Measurements from ENCODE around the gene MCHR2. TPM values are rescaled to one million over a fixed set of nuclear protein-coding genes. Genes with fewer than 3 reads are reported as not detected.
A peak's percentile ranks its signal among the peaks of the same experiment; 100 is the strongest.

Gene MCHR2
- polyA plus RNA-seq, 3 donors, result not detected

DNA sequence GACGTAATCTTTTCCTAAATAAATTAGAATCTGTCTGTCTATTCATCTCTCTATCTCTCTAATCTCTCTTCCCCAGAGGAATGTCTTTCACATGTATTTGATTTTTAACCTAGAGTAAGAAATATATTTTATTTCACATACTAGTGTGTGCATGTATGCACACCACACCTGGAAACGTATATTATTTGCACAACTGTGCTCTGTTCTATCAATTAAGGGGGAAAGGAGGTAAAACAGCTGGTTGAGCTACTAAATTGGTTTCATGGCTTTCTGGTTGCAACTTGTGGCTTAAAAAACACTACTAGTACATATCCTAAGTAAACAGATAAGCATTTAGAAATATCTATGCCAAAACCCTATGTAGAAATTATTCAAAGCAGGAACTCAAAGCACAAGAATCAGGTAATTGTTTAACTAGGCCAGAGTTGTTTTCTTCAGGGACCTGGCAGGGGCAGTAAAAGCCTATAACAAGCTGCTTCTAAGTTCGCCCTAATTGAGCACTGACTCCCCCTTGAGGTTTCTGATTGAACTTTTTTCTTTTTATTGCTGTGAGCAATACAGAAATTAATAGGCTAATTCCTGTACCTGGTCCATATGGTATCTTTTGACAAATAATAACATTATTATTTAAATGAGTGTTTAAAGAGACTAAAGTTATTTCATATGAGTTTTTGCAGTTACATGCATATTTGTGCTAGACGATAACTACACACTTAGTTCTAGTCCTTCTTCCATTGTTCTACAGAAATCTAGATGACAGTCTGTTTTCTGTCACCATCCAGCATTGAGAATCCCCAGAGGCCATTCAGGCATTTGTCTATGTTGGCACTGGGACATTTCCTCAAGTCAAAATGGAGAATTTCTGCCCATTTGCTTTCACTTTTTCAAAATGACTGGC is 88.6 kb downstream of the MCHR2 start:
- DNase-seq (ENCODE audit: low read depth in 3 of 3, low spot score in 2 of 3), result peak in 2 of 3 donors; percentile 2 to 16

DNA sequence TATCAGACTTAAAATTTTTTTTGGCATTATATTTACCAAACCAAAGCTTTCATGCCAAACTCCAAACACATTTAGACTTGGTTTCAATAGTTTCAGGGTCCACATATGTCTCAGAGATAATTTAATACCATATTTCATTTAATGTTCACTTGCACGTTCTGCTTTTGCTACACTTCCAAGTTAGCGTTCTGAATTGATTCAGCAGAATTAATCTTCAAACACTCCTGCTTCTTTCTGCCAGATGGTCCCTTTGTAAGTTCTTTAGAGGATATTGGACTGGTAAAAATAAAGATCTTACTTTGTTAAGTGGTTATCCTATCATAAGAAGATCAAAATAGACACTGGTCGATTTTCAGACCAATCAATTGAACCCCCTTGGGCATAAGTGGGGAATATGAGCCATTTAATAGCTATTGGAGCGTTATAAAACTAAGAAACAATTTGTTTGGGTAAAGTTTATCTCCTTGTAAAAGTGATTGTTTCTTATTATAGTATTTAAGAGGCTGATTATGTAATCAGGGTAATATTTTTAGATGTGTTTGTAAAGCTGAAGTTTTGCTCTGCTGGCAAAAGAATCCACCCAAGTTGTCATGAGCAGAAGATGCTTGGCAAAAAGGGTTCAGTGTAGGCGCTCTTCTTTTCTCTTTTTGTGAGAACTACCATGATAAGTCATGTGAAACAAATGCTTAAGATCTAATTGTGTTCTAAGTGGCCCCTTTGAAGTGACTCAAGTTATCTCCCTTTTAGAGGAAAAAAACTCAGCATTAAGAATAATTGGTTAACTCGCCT is 92.2 kb downstream of the MCHR2 start:
- no peak for DNase-seq (ENCODE audit: low read depth in 3 of 3, low spot score in 2 of 3)

DNA sequence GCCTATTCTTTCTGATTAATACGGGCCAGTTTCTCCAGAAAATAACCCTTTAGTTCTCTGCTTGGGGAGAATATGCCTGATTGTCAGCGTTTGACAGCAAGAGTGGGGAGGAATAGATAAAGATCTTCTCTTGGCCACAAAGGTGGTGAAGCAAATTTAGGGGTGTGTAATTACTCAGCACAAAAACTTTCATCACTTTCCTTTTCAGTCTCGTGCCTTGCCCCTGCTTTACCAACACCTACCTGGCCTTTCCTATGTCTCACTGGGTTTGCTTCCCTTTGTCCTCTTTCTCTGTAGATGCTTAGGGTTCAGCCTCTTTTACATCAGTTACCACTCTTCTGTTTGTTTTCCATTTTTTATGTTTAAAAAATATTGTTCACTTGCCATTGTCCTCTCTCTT is 99.2 kb downstream of the MCHR2 start:
- no peak for DNase-seq (ENCODE audit: low read depth in 3 of 3, low spot score in 2 of 3)

DNA sequence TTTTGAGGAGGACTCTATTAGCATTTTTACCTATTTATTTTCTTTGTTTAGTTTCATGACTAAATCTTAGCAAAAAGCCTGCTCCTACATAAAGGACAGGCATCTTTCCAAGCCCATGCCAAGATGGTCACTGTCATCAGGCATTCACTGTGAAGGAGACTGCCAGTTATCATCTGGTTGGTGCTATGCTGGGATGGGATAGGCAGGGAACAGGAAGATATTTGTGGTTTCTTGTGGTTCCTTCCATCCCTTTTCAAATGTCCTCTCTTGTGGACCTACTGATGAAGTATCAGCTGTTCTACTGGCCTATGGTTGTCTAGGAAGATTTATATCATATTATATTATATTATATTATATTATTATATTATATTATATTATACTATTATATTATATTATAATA is 107.0 kb downstream of the MCHR2 start:
- no peak for DNase-seq (ENCODE audit: low read depth in 3 of 3, low spot score in 2 of 3)

DNA sequence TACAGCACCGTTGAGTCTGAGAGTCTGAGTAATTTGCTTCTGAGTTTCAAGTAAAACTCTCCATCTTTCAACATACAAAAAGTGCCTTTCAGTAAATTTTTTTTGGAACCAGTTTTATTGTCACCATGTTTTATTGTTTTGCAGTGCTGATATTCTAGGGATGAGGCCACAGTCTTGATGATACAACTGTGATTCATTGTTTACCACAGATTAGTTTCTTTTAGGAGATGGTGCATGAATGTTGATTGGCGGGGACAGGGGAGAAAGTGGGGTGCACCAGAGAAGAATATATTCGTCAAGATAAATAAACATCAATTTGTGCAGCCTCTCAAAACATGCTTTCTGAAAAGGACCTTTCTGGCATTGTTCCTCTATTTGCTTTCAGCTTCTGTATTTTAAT is 109.0 kb downstream of the MCHR2 start:
- no peak for DNase-seq (ENCODE audit: low read depth in 3 of 3, low spot score in 2 of 3)

DNA sequence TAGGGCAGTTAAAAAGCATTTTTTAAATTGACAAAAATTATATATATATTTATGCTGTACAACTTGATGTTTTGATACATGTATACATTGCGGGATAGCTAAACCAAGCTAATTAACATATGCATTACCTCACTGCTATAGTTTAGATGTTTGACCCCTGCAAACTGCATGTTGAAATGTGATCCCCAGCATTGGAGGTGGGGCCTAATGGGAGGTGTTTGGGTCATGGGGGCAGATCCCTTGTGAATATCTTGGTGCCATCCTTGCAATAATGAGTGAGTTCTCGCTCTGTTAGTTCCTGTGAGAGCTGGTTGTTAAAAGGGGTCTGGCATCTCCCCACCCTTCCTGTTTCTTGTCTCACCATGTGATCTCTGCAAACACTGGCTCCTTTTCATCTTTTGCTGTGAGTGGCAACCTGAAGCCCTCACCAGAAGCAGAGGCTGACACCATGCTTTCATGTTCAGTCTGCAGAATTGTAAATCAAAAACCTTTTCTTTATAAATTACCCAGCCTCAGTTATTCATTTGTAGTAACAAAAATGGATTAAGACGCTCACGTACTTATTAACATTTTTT is 111.8 kb downstream of the MCHR2 start:
- no peak for DNase-seq (ENCODE audit: low read depth in 3 of 3, low spot score in 2 of 3)

DNA sequence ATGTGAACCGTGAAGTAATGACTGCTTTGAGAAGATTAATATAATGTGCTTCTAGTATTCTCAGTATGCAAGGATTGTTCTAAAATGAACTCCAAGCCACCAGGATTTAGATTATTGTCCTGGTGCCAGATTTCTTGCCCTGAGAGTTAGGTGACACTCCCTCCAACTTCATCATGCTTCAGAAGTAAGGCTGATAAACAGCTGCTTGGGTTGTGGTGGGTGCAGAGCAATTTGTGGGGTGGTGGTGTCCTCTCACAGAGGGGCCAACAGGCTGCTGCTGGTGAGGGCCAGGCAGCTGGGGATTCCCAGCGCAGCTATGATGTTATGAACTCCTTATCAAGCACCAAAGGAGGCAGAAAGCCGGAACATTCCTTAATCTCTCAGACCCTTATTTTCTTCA is 114.6 kb downstream of the MCHR2 start:
- DNase-seq (ENCODE audit: low read depth in 3 of 3, low spot score in 2 of 3), result no peak

DNA sequence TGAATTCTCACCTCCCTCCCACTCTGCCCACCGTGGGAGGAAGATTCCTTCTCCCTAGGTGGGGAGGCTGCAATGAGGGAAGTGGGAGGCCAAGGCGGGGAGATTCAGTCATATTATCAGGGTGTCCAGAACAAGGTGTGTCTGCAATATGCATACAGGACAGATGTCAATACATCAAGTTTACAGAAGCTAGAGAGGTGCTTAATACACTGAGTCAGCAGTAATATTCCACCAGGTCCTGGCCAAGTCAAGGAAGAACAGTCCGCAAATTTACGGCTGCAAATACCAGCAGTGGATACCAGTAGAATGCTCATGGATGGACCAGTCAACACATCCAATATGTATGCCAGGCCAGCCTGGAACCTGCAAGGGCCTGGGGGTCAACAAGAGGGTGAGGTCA is 119.0 kb downstream of the MCHR2 start:
- no peak for DNase-seq (ENCODE audit: low read depth in 3 of 3, low spot score in 2 of 3)

DNA sequence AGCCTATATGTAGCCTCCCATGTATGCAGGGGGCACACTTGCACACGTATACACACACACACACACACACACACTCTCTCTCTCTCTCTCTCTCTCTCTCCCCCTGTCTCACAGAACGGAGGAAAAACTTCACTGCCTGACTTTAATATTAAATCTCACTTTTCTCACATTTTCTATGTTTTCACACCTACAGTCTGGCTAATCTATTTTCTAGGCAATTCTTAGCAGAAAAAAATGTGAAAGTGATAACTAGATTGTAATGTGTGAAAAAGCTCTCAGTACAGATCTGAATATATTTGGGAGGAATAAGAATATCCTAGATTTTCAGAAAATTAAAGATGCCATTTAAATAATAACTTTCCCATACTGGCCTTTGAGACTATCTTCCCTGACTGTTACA is 120.9 kb downstream of the MCHR2 start:
- DNase-seq (ENCODE audit: low read depth in 3 of 3, low spot score in 2 of 3), result no peak

DNA sequence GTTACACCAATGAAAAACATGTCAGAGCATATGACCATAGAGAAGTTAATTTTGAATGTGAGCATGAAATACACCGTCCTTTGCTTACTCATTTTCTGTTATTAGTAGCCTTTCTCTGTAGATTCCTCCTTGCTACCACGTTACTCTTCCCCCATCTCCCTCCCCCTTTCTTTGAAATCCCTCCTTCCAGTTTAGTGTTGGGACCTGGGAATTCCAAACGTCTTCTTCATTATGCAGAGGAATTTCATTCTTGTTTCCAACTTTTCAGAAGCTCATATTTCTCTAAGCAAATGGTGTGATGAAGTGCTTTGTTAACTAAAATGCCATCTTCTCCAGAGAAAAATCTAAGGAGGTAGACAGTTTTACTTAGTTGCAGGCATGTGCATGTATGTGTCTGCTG is 122.4 kb downstream of the MCHR2 start:
- DNase-seq (ENCODE audit: low read depth in 3 of 3, low spot score in 2 of 3), result no peak
